ENCODE measurements around the gene ITPR2. TPM values are rescaled to one million over a fixed set of nuclear protein-coding genes. Genes with fewer than 3 reads are reported as not detected.

Gene ITPR2
- polyA plus RNA-seq, 1 experiment: 3.5 TPM

DNA sequence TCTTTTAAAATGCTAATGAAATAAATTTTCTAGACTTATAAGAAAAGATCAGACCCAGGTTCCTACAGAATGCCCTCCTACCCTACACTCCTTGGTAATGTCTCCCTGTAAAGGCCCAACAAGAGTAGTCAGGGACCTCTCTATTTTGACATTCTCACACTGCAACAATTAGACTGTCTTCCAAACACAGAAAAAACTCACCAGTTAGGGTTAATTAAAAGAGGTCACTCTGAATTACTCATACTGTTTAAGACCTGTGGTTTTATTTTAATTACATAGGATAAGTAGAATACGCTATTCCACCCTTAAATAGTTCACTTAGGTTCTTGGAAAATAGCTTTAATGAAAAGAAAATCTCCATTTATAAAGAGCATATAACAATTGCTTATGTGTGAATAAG, 142.4 kb downstream of the ITPR2 start:
- DNase-seq (ENCODE audit: low read depth): no peak
- Histone ChIP-seq H3K27me3 (ENCODE audit: control insufficient read depth, insufficient read depth, low read length) (no peaks in the 10 kb centered on the region), H3K4me3 (ENCODE audit: low read depth, low read length) (no peak overlapping the region), H3K36me3 (ENCODE audit: control insufficient read depth, insufficient read depth, low read length) (no peaks in the 10 kb centered on the region)
- ChIA-PET POLR2A (no interaction called here), CTCF (interaction anchor here (1.3 to 1.5 kb wide), 2 partner anchors 12 to 39 kb away, joined by 3 to 4 read pairs; no protein-coding TSS in a partner anchor)
- TF ChIP-seq, protein P1, sequence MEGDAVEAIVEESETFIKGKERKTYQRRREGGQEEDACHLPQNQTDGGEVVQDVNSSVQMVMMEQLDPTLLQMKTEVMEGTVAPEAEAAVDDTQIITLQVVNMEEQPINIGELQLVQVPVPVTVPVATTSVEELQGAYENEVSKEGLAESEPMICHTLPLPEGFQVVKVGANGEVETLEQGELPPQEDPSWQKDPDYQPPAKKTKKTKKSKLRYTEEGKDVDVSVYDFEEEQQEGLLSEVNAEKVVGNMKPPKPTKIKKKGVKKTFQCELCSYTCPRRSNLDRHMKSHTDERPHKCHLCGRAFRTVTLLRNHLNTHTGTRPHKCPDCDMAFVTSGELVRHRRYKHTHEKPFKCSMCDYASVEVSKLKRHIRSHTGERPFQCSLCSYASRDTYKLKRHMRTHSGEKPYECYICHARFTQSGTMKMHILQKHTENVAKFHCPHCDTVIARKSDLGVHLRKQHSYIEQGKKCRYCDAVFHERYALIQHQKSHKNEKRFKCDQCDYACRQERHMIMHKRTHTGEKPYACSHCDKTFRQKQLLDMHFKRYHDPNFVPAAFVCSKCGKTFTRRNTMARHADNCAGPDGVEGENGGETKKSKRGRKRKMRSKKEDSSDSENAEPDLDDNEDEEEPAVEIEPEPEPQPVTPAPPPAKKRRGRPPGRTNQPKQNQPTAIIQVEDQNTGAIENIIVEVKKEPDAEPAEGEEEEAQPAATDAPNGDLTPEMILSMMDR (IDR thresholded peaks at IDR 0.05; ENCODE audit: insufficient read depth, low read depth, low read length): no peak

DNA sequence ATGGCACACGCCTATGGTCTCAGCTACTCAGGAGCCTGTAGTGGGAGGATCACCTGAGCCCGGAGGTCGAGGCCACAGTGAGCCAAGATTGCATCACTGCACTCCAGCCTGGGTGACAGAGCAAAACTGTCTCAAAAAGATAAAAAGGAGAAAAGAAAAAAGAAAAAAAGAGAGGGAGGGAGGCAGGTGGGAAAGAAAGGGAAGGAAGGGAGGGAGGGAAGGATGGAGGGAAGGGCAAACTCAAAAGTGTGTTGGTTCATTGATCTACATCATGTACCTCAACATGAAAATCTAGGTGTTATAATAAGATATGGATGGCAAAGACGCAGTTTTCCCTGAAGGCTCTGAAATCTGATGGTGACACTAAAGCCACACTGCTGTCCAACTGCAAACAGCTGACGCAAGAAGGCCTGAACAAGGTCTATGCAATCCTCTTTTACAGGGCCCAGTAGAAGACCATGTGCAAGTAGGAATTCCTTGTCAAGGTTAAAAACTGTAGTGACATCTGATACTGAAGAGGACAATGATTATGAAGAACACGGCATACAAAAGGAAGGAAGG, 143.6 kb downstream of the ITPR2 start:
- CTCF ChIA-PET: no interaction called here
- Histone ChIP-seq H3K36me3 (ENCODE audit: control insufficient read depth, insufficient read depth, low read length) (no peaks in the 10 kb centered on the region), H3K4me3 (ENCODE audit: low read depth, low read length) (no peak overlapping the region), H3K27me3 (ENCODE audit: control insufficient read depth, insufficient read depth, low read length) (no peaks in the 10 kb centered on the region)
- POLR2A ChIA-PET: no interaction called here
- TF ChIP-seq, protein P1 (IDR thresholded peaks at IDR 0.05; ENCODE audit: insufficient read depth, low read depth, low read length): no peak
- no peak for DNase-seq (ENCODE audit: low read depth)

DNA sequence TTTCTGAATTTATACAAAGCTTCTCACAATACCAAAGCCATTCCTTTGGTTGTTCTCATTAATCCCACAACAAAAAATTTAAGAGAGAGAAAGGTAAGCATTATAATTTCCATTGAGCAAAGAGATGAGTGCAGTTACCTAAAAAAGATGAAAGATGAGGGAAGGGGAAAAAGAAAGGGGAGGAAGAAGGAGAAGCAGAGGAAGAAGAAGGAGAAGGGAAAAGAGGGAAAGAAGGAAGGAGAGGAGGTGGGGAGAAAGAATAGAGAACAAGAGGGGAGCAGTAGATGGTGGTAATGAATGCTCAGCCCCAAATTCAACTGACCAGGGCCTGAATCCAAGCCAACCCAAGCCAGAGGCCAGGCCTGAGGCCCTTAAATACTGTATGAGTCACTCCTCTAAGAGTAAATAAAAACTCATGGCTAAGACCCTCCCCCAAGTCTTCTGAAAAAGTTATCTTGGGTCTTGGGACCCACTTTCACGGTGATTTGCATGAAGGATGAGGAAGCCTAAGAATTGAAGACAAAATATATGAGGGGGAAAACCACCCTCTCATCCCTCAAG, 144.6 kb downstream of the ITPR2 start:
- Histone ChIP-seq H3K4me3 (ENCODE audit: low read depth, low read length) (no peak overlapping the region), H3K27me3 (ENCODE audit: control insufficient read depth, insufficient read depth, low read length) (no peaks in the 10 kb centered on the region), H3K36me3 (ENCODE audit: control insufficient read depth, insufficient read depth, low read length) (no peaks in the 10 kb centered on the region)
- POLR2A ChIA-PET: no interaction called here
- no peak for DNase-seq (ENCODE audit: low read depth)
- CTCF ChIA-PET: no interaction called here
- TF ChIP-seq, protein P1 (IDR thresholded peaks at IDR 0.05; ENCODE audit: insufficient read depth, low read depth, low read length): no peak

DNA sequence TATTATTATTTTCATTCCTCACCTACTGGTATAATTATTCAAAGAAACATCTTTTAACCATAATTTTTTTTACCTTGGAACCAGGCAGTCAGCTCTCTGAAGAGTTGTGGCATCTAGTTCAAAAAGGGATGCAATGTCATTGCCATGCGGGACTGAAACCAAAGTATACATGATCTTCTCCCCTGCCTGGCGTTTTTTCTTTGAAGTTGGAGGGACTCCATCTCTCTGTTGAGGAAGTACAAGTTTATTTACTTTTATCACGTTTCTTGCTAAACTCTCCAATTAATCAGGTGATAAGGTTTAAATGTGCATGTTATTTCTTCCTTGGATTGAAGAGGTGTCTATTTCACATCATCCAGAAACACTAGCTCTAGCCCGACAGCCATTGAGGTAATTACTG, 146.6 kb downstream of the ITPR2 start:
- ChIA-PET CTCF (no interaction called here), POLR2A (no interaction called here)
- TF ChIP-seq, protein P1 (IDR thresholded peaks at IDR 0.05; ENCODE audit: insufficient read depth, low read depth, low read length): no peak
- no peak for DNase-seq (ENCODE audit: low read depth)
- Histone ChIP-seq H3K27me3 (ENCODE audit: control insufficient read depth, insufficient read depth, low read length) (no peaks in the 10 kb centered on the region), H3K36me3 (ENCODE audit: control insufficient read depth, insufficient read depth, low read length) (no peaks in the 10 kb centered on the region), H3K4me3 (ENCODE audit: low read depth, low read length) (no peak overlapping the region)

DNA sequence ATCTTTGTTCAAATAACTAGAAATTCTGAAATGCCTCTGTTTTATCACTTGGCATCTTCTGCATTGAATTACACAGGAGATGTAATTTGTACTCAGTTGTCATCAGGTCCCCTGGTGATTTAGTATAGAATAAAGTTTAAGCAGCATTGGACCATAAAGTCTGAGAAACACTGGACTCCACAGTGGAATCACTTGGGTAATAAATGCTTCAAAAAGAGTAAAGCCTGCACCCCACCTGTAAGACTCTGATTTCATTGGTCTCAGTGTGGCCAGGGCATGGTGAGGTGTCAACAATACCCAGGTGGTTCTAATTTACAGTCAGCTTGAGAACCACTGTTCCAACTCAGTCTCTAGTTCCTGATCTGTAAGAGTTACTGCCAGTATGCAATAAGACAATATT, 148.9 kb downstream of the ITPR2 start:
- CTCF ChIA-PET: no interaction called here
- POLR2A ChIA-PET: no interaction called here

More for the DNA sequence above, 148.9 kb downstream of the ITPR2 start:
- DNase-seq (ENCODE audit: low read depth): no peak
- Histone ChIP-seq H3K4me3 (ENCODE audit: low read depth, low read length) (no peak overlapping the region), H3K27me3 (ENCODE audit: control insufficient read depth, insufficient read depth, low read length) (no peaks in the 10 kb centered on the region), H3K36me3 (ENCODE audit: control insufficient read depth, insufficient read depth, low read length) (no peaks in the 10 kb centered on the region)
- TF ChIP-seq, protein P1 (IDR thresholded peaks at IDR 0.05; ENCODE audit: insufficient read depth, low read depth, low read length): no peak

All from BJ (cell line).